Measurements from ENCODE around the gene KCNN1.

DNA sequence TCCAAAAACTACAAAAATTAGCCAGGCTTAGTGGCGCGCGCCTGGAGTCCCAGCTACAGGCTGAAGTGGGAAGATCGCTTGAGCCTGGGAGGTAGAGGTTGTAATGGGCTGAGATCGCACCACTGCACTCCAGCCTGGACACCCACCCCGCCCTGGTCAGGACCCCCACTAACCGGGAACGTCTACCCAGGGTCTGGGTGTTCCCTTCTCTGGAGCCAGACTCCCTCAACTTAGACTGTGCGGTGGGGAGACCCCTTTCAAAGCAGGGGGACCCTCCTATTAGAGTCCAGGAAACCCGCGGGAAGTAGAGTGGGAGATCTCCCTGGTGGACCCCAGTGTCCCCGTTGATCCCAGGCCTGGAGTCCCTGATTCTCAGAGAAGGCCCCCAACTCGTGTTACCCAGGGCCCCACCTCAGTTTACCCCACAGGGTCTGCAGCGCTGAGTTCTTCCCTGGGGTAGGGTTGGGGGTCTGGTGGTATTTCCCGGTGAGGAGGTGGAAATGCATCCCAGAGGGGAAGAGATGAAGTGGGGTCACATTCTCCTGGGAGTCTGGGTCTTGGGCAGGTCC is 35.0 kb downstream of the KCNN1 start:
- TF ChIP-seq POLR2AphosphoS5 (IDR thresholded peaks at IDR 0.05; ENCODE audit: low read depth, low read length) (0 out of 2 replicates have a peak, but pooled peaks have one; percentile 13), EZH2phosphoT487 (IDR thresholded peaks at IDR 0.05; ENCODE audit: borderline replicate concordance) (no peak), SIN3A (IDR thresholded peaks at IDR 0.05; ENCODE audit: low read depth) (no peak), JUND (IDR thresholded peaks at IDR 0.05) (no peak), POLR2A (IDR thresholded peaks at IDR 0.05; ENCODE audit: borderline replicate concordance, extremely low read depth, insufficient read depth, insufficient read length) (no peak), EZH2 (IDR thresholded peaks at IDR 0.05) (no peak), ZNF274 (IDR thresholded peaks at IDR 0.05; ENCODE audit: low read depth, low read length) (no peak), ZFX (IDR thresholded peaks at IDR 0.05) (no peak), RAD21 (IDR thresholded peaks at IDR 0.05; ENCODE audit: low read depth) (no peak)
- TF ChIP-seq, protein P1, sequence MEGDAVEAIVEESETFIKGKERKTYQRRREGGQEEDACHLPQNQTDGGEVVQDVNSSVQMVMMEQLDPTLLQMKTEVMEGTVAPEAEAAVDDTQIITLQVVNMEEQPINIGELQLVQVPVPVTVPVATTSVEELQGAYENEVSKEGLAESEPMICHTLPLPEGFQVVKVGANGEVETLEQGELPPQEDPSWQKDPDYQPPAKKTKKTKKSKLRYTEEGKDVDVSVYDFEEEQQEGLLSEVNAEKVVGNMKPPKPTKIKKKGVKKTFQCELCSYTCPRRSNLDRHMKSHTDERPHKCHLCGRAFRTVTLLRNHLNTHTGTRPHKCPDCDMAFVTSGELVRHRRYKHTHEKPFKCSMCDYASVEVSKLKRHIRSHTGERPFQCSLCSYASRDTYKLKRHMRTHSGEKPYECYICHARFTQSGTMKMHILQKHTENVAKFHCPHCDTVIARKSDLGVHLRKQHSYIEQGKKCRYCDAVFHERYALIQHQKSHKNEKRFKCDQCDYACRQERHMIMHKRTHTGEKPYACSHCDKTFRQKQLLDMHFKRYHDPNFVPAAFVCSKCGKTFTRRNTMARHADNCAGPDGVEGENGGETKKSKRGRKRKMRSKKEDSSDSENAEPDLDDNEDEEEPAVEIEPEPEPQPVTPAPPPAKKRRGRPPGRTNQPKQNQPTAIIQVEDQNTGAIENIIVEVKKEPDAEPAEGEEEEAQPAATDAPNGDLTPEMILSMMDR (IDR thresholded peaks at IDR 0.05 in 2 of 3, conservative IDR thresholded peaks at IDR 0.05 in 1 of 3; ENCODE audit: borderline replicate concordance in 1 of 3, insufficient read depth in 1 of 3, low read depth in 2 of 3, low read length in 2 of 3), result no peak
- TF ChIP-seq, protein P2, sequence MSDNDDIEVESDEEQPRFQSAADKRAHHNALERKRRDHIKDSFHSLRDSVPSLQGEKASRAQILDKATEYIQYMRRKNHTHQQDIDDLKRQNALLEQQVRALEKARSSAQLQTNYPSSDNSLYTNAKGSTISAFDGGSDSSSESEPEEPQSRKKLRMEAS (IDR thresholded peaks at IDR 0.05), result no peak

All from HCT116 (cell line).